NCI-H1417 treated with DMSO at 0.1 percent for 48 hours (cell line): ENCODE data around the gene SLC37A4.
"Not testable (repeated sequence)": the region's sequence is repeated elsewhere in the genome, so short reads cannot be mapped to it uniquely, and the experiment has no call there.

ENCODE experiments used
- DNase-seq: peaks from one replicate; lab custom pipeline; 2025; lab: John Stamatoyannopoulos, UW

The SLC37A4 gene

DNA sequence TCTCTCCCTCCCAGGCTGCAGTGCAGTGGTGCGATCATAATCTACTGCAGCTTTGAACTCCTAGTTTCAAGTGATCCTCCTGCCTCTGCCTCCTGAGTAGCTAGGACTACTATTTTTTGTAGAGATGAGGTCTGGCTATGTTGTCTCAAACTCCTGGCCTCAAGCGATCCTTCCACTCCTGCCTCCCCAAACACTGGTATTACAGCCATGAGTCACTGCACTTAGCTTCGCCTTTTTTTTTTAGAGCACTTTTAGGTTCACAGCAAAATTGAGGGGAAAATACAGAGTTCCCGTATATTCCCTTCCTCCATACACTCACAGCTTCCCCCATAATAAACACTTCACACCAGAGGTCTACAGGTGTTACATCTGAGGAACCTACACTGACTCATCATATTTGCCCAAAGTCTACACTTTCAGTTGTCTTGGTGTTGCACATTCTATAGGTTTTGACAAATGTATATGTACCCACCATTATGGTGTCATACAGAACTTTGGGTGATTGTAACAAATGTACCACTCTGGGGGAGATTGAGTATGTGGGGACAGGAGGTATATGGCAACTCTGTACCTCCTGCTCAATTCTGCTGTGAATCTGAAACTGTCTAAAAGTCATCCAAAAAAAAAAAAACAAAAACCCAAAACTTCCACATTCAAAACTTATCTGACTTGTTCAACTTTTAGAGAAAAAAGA lies 11.3 kb upstream of the SLC37A4 start:
- DNase-seq = no peak

- DNase-seq = not testable (repeated sequence)
These were observed 8.8 kb upstream of the SLC37A4 start for GRCh38 chr11:119039471-119039870.

GRCh38 chr11:119038884-119039283 lies 8.2 kb upstream of the SLC37A4 start:
- DNase-seq = no peak

- no peak for DNase-seq
These were observed 4.1 kb upstream of the SLC37A4 start for GRCh38 chr11:119034813-119035212.

- not testable (repeated sequence) for DNase-seq
These were observed 2.7 kb upstream of the SLC37A4 start for GRCh38 chr11:119033421-119033820.

DNA sequence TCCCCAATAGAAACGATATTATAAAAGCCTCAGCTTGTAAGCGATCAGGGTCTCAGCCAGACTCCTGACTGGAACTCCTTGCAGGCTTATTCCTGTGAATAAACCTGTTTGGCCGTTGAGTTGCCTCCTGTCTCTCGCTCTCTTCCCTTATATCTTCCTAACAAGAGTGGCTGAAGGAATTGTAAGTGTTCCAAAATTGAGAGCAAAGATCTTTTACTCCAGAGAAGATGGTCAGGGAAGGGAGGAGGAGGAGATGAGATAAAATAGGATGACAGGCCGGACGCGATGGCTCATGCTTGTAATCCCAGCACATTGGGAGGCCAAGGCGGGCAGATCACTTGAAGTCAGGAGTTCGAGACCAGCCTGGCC lies 1.2 kb upstream of the SLC37A4 start:
- DNase-seq = no peak

GRCh38 chr11:119030029-119030328 lies 698 bp downstream of the SLC37A4 start:
- no peak for DNase-seq

DNA sequence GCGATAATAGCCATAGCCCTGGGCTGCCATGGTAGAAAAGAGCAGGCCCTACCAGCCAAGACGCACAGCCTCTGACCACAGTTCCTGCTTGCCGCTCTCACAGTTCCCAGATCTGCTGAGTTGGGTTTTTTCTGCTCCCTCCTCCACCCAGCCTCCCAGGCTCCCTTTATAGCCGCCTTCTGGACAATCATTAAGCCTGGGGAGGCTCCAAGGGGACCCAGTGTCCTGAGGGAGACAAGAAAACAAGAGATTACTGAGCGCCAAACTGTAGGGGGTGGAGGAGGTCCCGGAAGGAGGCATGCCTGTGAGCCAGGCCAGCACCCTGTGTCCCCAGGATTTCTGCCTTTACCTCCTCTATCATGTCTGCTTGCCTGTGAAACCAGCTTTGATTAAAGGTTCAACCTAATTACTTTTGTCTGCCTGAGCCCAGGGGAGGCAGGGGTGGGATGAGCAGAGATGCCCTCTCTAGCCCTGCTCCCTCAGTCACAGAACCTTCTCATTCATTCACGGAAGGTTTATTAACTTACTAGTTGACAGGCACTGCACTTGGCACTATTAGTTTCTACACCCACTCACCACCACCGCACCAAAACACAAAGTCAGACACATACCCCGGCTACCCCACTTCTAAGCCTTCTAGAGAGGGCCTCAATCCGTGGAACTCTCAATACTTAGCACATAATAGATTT lies 1.2 kb downstream of the SLC37A4 start:
- no peak for DNase-seq

- DNase-seq = no peak
These were observed 1.7 kb downstream of the SLC37A4 start for GRCh38 chr11:119029069-119029339.

- no peak for DNase-seq
These were observed 2.2 kb downstream of the SLC37A4 start for GRCh38 chr11:119028346-119029068.

DNA sequence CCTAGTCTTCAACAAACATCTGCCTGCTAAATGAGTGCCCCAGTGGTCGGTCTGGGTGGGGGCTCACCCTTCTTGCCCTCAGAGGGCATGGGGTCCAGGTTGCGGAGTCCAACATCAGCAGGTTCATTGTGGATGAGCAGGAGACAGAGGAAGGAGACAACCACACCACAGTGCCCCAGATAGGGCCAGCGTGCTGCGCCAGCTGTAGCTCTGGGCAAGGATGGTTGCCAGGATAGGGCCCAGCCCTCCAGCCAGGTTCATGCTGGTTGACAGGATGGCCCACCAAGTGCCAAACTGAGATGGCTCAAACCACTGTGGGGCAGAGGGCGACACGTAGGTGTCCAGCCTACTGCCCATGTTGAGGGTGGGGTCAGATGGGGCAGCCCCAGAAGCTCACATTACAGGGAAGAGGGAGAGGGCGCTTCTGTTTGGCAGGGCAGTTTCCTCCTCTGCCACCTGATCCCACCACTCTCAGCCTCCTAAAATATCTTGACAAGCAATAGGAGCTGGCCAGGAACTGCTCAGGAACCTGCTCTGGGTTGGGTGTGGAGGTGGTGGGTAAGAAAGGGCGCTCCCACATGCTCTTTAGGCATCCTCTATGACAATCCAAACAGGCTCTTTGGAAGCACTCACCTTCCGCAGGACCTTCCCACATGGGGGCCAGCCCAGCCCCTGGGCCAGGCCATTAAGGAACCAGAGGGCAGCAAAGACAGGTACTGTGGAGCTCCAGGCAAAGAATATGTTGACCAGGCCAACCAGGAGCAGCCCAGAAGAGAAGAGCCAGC lies 2.9 kb downstream of the SLC37A4 start:
- no peak for DNase-seq

GRCh38 chr11:119026970-119027369 lies 3.7 kb downstream of the SLC37A4 start:
- DNase-seq = no peak

DNA sequence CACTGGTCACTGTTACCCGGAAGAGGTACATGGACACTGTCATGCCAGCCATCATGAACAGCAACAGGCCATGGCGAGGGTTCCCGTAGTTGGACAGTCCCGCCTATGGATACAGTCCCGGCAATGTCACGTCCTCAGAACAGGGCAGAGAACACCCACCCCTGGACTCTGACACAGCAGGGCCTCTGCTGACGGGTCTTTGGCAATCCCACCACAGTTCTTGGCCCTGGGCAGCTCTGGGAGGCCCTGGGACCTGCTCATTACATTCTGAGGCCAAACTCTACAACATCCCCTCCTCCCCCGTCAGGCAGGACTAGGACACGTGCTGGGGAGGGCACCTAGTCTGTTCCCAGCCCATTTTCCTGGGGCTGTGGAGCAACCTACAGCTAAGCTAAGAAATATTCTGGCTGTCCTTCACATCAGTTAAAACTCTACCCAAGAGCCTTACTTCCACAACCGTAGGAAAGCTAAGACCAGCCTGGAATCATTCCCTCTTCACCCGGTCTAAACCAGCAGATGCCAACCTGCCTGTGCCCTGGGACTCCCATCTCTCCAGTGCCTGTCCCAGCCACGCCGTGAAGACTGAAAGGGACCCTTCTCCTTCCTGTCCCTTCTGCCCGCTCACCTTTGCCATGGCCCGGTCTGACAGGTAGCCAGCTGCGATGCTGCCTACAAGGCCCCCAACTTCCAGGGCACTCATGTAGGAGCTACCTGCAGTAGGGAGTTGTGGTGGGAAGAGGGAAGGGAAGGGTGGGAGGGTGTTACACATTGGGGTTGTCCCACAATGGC lies 4.5 kb downstream of the SLC37A4 start:
- no peak for DNase-seq

- no peak for DNase-seq
These were observed 5.1 kb downstream of the SLC37A4 start for GRCh38 chr11:119025541-119025940.

DNA sequence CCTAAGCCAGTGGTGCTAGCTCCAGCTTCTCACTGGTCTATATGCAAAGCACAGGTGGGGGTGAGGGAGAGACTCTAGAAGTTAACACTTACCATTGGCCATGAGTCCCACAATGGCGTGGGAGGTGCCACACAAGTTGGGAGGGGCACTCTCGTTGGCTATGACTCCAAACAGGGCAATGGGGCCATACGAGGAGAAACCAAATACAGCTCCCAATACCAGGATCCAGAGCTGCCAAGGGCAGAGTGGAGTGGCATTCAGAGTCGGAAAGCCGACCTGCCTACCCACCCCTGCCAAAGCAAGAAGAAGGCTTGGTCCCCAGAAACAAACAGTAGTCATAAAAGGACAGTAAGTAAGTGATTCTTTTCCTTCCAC lies 5.6 kb downstream of the SLC37A4 start:
- no peak for DNase-seq

DNA sequence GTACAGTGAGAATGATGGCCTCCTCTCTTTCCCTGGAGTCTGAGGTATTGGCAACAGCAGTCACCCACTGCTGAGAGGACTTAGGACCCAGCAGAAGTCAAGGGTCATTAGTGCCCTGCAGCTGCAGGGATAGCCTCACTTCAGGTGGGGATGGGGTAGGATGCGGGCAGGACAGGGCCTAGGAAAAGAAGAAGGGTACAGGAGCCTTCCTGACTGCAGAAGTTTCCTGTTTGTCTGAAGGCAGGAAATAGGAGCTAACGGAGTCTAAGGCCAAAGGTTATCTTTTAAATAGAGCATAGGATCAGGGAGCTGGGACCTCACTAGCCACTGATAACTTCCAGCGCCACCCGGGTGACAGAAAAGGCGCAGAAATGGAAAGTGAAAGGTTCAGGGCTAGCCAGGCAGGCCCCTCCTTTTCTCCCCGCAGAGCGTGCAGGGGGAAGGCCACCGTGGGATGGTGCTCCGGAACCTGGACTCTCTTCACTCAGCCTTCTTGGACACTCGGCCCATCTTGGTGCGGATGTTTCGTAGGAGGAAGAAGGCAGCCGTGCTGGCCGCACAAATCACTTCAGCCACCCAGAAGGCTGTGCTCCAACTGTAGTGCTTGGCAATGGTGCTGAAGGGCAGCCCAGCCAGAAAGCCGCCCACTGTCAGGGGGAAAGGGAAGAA lies 6.1 kb downstream of the SLC37A4 start:
- no peak for DNase-seq

GRCh38 chr11:119023741-119024140 lies 6.9 kb downstream of the SLC37A4 start:
- no peak for DNase-seq

GRCh38 chr11:119021631-119022030 lies 9.0 kb downstream of the SLC37A4 start:
- DNase-seq = no peak

GRCh38 chr11:119019996-119020395 lies 10.7 kb downstream of the SLC37A4 start:
- DNase-seq = no peak

DNA sequence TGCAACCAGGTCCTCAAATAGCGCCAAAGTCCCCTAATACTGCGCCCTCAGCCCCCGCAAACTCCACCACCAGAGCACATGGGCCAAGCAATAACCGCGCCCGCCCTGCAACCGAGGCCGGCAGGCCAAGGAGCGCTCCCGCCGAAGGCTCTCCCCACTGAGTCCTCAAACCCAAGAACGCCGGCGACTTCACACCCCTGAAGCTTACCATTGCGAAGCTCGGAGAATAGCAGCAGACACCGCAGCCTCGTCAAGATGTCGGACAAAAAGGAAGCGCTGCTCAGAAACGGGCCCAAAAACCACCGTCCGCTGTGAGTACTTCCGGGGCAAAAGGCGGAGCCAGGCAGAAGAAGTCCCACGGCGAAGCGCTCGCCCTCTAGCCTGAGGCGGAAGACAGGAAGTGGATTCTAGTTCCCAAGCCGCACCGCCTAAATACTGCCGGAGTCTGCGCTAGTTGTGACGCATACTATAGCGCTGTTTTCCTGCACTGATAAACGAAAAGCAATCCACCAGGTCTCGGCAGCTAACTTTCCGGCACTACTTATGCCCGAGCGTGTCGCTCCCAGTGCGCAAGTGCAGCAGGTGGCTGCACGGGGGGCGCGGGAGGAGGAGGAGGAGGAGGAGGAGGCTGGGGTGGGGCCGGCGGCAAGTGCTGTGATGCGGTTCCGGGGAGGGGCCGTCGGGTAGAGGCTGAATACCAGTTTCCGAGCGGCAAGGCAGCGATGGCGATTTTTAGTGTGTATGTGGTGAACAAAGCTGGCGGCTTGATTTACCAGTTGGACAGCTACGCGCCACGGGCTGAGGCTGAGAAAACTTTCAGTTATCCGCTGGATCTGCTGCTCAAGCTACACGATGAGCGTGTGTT lies 12.4 kb downstream of the SLC37A4 start, which contains the start of the genes RPS25 and TRAPPC4:
RPS25 (minus strand) TSS at position 270 of the 865 bp plus-strand sequence; CDS start at position 211, 59 bp downstream.
TRAPPC4 (plus strand) TSS at position 693 of the 865 bp plus-strand sequence; CDS start at position 723, 30 bp downstream.
- DNase-seq = peak; percentile 93
